ENCODE measurements around the gene FAM210B.
"Not testable (repeated sequence)": the region's sequence is repeated elsewhere in the genome, so short reads cannot be mapped to it uniquely, and the experiment has no call there.

The FAM210B gene

GRCh38 chr20:56361900-56362299 is 3.1 kb downstream of the FAM210B start:
- no peak for DNase-seq

GRCh38 chr20:56362833-56363413 is 4.1 kb downstream of the FAM210B start:
- DNase-seq, result no peak

- no peak for DNase-seq
Measured at GRCh38 chr20:56363491-56363890, 4.7 kb downstream of the FAM210B start.

- DNase-seq, result no peak
Measured at GRCh38 chr20:56368351-56369134, 9.8 kb downstream of the FAM210B start.

GRCh38 chr20:56369179-56369578 is 10.4 kb downstream of the FAM210B start:
- DNase-seq, result no peak

- no peak for DNase-seq
Measured at GRCh38 chr20:56371977-56372376, 13.2 kb downstream of the FAM210B start.

- no peak for DNase-seq
Measured at GRCh38 chr20:56372850-56373249, 14.1 kb downstream of the FAM210B start.

- DNase-seq, result no peak
Measured at GRCh38 chr20:56373942-56374341, 15.2 kb downstream of the FAM210B start.

- no peak for DNase-seq
Measured at GRCh38 chr20:56376331-56376730, 17.6 kb downstream of the FAM210B start.

GRCh38 chr20:56378386-56378785 is 19.6 kb downstream of the FAM210B start:
- DNase-seq, result no peak

GRCh38 chr20:56380375-56380774 is 21.6 kb downstream of the FAM210B start:
- no peak for DNase-seq

- no peak for DNase-seq
Measured at GRCh38 chr20:56381501-56381900, 22.7 kb downstream of the FAM210B start.

GRCh38 chr20:56382696-56383095 is 23.9 kb downstream of the FAM210B start:
- DNase-seq, result no peak

GRCh38 chr20:56383334-56383733 is 24.6 kb downstream of the FAM210B start:
- no peak for DNase-seq

GRCh38 chr20:56385130-56385529 is 26.4 kb downstream of the FAM210B start:
- peak; percentile 33 for DNase-seq

- DNase-seq, result no peak
Measured at GRCh38 chr20:56386219-56386618, 27.4 kb downstream of the FAM210B start.

- no peak for DNase-seq
Measured at GRCh38 chr20:56388882-56389281, 30.1 kb downstream of the FAM210B start.

- no peak for DNase-seq
Measured at GRCh38 chr20:56389807-56390206, 31.0 kb downstream of the FAM210B start.

GRCh38 chr20:56390396-56390795 is 31.6 kb downstream of the FAM210B start:
- not testable (repeated sequence) for DNase-seq

- no peak for DNase-seq
Measured at GRCh38 chr20:56391037-56391436, 32.3 kb downstream of the FAM210B start.

GRCh38 chr20:56391596-56392131 is 32.9 kb downstream of the FAM210B start:
- DNase-seq, result peak; percentile 47

- peak; percentile 97 for DNase-seq
Measured at GRCh38 chr20:56392132-56392880, 33.5 kb downstream of the FAM210B start, which contains the start of the genes AURKA and CSTF1. Gene AURKA, minus strand, starts transcription at chr20:56392215. Its CDS starts 4,018 bp downstream, at chr20:56388197. Gene CSTF1, plus strand, starts transcription at chr20:56392645. Its CDS starts 2,908 bp downstream, at chr20:56395553.

- no peak for DNase-seq
Measured at GRCh38 chr20:56392881-56393482, 34.2 kb downstream of the FAM210B start.

All from NCI-H2227 treated with DMSO at 0.1 percent for 48 hours (cell line).